OCI-LY3 (cell line): Measurements from ENCODE around the gene SHROOM2.

Experiments
- H2AFZ ChIP-seq: fragments of 200-600, 300-600 bp; shearing (Covaris generic); 2 replicates; pipeline ENCODE4 v1.6.0; 2014; ENCODE audit warnings: antibody characterized with exemption, low read depth, low read length
- H3K27ac ChIP-seq: fragments of 200-600, 300-600 bp; sonication (generic); 2 replicates; pipeline ENCODE4 v1.5.1; 2014; ENCODE audit warnings: mild to moderate bottlenecking, low read length, moderate library complexity, mixed read lengths
- H3K27me3 ChIP-seq: fragments of 200-600, 300-600 bp; sonication (generic); 2 replicates; pipeline ENCODE4 v1.6.1; 2014; ENCODE audit warnings: low read depth, low read length, mixed read lengths
- H3K36me3 ChIP-seq: fragments of 200-600, 300-600 bp; sonication (generic); replicated peaks from 2 replicates; pipeline ENCODE3; 2014; ENCODE audit warnings: low read depth, low read length, mixed read lengths
- H3K4me1 ChIP-seq: fragments of 300-600, 200-600 bp; sonication (generic); 2 replicates; pipeline ENCODE4 v1.6.1; 2014; ENCODE audit warnings: low read length, mixed read lengths
- H3K4me2 ChIP-seq: fragments of 200-600, 300-600 bp; sonication (generic); 2 replicates; pipeline ENCODE4 v1.6.1; 2014; ENCODE audit warnings: low read length, mixed read lengths
- H3K4me3 ChIP-seq: fragments of 300-600, 200-600 bp; sonication (generic); 2 replicates; pipeline ENCODE4 v1.5.1; 2014; ENCODE audit warnings: antibody characterized with exemption, mild to moderate bottlenecking, low read length, moderate library complexity
- H3K79me2 ChIP-seq: fragments of 300-600, 200-600 bp; shearing (Covaris generic); 2 replicates; pipeline ENCODE4 v1.6.1; 2014; ENCODE audit warnings: mild to moderate bottlenecking, low read length, mixed read lengths
- H3K9ac ChIP-seq: fragments of 300-600, 200-600 bp; shearing (Covaris generic); 2 replicates; pipeline ENCODE4 v1.6.0; 2014; ENCODE audit warnings: mild to moderate bottlenecking, low read length, moderate library complexity
- H3K9me3 ChIP-seq: fragments of 200-600, 300-600 bp; shearing (Covaris generic); 2 replicates; pipeline ENCODE4 v1.6.1; 2014; ENCODE audit warnings: low read length, mixed read lengths; ENCODE audit not compliant: insufficient read depth
- H4K20me1 ChIP-seq: fragments of 200-600, 300-600 bp; sonication (generic); 2 replicates; pipeline ENCODE4 v1.6.1; 2016; ENCODE audit warnings: low read length, mixed read lengths; ENCODE audit not compliant: insufficient read depth
- EZH2phosphoT487 ChIP-seq: fragments of 200-600 bp; shearing (Covaris generic); IDR thresholded peaks from 2 replicates; pipeline ENCODE4 v1.6.1; 2018; ENCODE audit warnings: antibody characterized with exemption, mixed run types, low read depth
- TF ChIP-seq, protein P1 (sequence below): fragments of 200-600, 300-600 bp; sonication (generic); IDR thresholded peaks from 2 replicates; pipeline ENCODE4 v1.5.1; 2014; ENCODE audit warnings: antibody characterized with exemption, low read length, low read depth

Gene SHROOM2

GRCh38 chrX:9749146-9749692 lies 37.0 kb upstream of the SHROOM2 start:
- no peaks in the 10 kb centered on the region for H3K9me3 ChIP-seq
- H4K20me1 ChIP-seq, result no peaks in the 10 kb centered on the region
- H3K27ac ChIP-seq, result no peak overlapping the region
- H2AFZ ChIP-seq, result no peak overlapping the region
- H3K27me3 ChIP-seq, result no peaks in the 10 kb centered on the region
- H3K36me3 ChIP-seq, result no peaks in the 10 kb centered on the region
- peaks cover 17% of the 10 kb centered on the region for H3K4me1 ChIP-seq
- TF ChIP-seq, protein P1, sequence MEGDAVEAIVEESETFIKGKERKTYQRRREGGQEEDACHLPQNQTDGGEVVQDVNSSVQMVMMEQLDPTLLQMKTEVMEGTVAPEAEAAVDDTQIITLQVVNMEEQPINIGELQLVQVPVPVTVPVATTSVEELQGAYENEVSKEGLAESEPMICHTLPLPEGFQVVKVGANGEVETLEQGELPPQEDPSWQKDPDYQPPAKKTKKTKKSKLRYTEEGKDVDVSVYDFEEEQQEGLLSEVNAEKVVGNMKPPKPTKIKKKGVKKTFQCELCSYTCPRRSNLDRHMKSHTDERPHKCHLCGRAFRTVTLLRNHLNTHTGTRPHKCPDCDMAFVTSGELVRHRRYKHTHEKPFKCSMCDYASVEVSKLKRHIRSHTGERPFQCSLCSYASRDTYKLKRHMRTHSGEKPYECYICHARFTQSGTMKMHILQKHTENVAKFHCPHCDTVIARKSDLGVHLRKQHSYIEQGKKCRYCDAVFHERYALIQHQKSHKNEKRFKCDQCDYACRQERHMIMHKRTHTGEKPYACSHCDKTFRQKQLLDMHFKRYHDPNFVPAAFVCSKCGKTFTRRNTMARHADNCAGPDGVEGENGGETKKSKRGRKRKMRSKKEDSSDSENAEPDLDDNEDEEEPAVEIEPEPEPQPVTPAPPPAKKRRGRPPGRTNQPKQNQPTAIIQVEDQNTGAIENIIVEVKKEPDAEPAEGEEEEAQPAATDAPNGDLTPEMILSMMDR, result no peak
- no peak for TF ChIP-seq EZH2phosphoT487
- no peaks in the 10 kb centered on the region for H3K79me2 ChIP-seq
- no peak overlapping the region for H3K4me3 ChIP-seq
- H3K9ac ChIP-seq, result no peak overlapping the region
- H3K4me2 ChIP-seq, result peak overlapping the region; percentile 22; the same call in 1 of the 2 replicates

DNA sequence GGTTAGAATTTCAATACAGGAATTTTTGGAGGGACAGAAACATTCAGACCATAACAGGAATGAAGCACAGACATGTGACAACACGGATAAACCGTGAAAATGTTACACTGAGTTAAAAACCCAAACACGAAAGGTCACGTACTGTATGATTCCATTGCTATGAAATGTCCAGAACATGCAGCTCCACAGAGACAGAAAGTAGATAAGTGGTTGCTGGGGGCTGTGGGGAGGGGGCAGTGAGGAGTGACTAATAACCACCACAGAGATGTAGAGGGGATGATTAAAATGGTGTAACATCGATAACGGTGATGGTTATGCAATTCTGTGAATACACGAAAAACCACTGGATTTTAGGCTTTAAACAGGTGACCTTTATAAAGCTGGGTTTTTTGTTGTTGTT lies 28.9 kb upstream of the SHROOM2 start:
- H3K9ac ChIP-seq, result no peak overlapping the region
- H3K4me1 ChIP-seq, result no peaks in the 10 kb centered on the region
- no peaks in the 10 kb centered on the region for H3K79me2 ChIP-seq
- no peaks in the 10 kb centered on the region for H3K27me3 ChIP-seq
- TF ChIP-seq EZH2phosphoT487, result no peak
- TF ChIP-seq, protein P1, result no peak
- H3K36me3 ChIP-seq, result no peaks in the 10 kb centered on the region
- H3K27ac ChIP-seq, result no peak overlapping the region
- no peaks in the 10 kb centered on the region for H3K9me3 ChIP-seq
- no peak overlapping the region for H3K4me3 ChIP-seq
- no peaks in the 10 kb centered on the region for H4K20me1 ChIP-seq
- no peak overlapping the region for H3K4me2 ChIP-seq
- no peak overlapping the region for H2AFZ ChIP-seq

DNA sequence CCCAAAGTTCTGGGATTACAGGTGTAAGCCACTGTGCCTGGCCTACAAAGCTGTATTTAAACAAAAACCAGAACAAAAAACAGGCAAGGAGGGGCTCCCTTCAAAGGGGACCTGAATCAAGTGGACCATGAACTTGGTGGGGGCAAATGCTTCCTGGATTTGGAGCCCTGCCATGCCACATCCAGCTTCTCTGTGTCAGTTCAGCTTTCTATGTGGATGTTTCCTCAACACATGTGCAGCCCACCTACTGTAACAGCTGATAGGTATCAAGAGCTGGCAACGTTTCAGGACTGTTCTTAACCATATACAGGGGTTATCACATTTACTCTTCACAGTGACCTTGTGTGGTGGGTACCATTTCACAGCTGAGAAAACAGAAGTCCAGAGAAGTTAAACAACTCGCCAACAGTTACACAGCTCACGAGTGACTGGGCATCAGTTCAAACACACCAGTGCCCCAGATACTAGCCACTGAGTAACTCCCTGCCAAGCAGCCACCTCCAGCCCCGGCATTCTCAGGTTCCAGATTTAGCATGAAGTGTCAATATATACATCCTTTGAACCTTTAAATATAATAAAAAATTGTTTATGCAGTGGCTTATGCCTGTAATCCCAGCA lies 28.1 kb upstream of the SHROOM2 start:
- no peaks in the 10 kb centered on the region for H3K36me3 ChIP-seq
- TF ChIP-seq, protein P1, result no peak
- TF ChIP-seq EZH2phosphoT487, result no peak
- no peaks in the 10 kb centered on the region for H3K9me3 ChIP-seq
- H3K79me2 ChIP-seq, result no peaks in the 10 kb centered on the region
- no peaks in the 10 kb centered on the region for H3K4me1 ChIP-seq
- no peak overlapping the region for H3K4me3 ChIP-seq
- no peak overlapping the region for H2AFZ ChIP-seq
- no peak overlapping the region for H3K4me2 ChIP-seq
- no peak overlapping the region for H3K27ac ChIP-seq
- H3K9ac ChIP-seq, result no peak overlapping the region
- H3K27me3 ChIP-seq, result no peaks in the 10 kb centered on the region
- H4K20me1 ChIP-seq, result no peaks in the 10 kb centered on the region

DNA sequence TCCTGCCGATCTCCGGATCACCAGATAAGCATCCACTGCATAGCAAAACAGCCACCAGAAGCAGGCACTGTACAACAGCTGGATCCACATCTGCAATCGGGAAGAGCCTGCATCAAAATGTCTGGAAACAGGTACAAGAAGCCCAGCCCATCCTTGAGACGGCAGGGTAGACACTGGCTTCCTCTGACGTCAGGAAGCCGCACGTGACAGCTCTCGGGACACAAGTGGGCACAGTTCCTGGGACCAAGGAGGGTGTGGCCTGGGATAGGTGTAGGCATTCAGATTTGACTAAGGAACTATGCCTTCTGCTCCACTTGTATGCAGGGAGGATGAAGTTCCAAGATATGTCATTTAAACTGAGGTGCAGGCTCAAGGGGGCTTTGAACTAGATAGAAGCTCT lies 26.9 kb upstream of the SHROOM2 start:
- Histone ChIP-seq H3K4me3 (no peak overlapping the region), H3K4me2 (no peak overlapping the region), H2AFZ (no peak overlapping the region), H4K20me1 (no peaks in the 10 kb centered on the region), H3K9ac (no peak overlapping the region), H3K27ac (no peak overlapping the region), H3K36me3 (no peaks in the 10 kb centered on the region), H3K27me3 (no peaks in the 10 kb centered on the region), H3K4me1 (no peaks in the 10 kb centered on the region), H3K9me3 (no peaks in the 10 kb centered on the region), H3K79me2 (no peaks in the 10 kb centered on the region)
- TF ChIP-seq EZH2phosphoT487, result no peak
- TF ChIP-seq, protein P1, result no peak
